HepG2 (cell line): Measurements from ENCODE around the gene DYRK1B. TPM values are rescaled to one million over a fixed set of nuclear protein-coding genes. Genes with fewer than 3 reads are reported as not detected.

Source experiments
- HNF1A ChIP-seq, 2 experiments: sonication (generic) in 1 of 2; formaldehyde crosslinking in 1 of 2; IDR thresholded peaks; 2 replicates each; pipeline versions ENCODE4 v1.4.0 to v1.6.1; 2016 to 2020; ENCODE audit warnings: borderline replicate concordance in 1 of 2, low read depth in 1 of 2, mild to moderate bottlenecking in 1 of 2, missing genetic modification reagents in 1 of 2
- ISL2 ChIP-seq: sonication (generic); formaldehyde crosslinking; IDR thresholded peaks from 2 replicates; pipeline ENCODE4 v1.5.0; 2020; ENCODE audit warnings: missing genetic modification reagents
- PPARG ChIP-seq: conservative IDR thresholded peaks from 2 replicates; pipeline ENCODE4 v1.6.1; 2016; ENCODE audit warnings: missing biosample characterization, missing genetic modification reagents
- ZBTB40 ChIP-seq, 2 experiments: fragments of 450-650 bp in 1 of 2; sonication (generic) in 1 of 2; formaldehyde crosslinking in 1 of 2; IDR thresholded peaks; 2 replicates each; pipeline versions ENCODE4 v1.6.1 to v1.8.0; 2016 to 2022; ENCODE audit warnings: antibody characterized with exemption in 1 of 2, mild to moderate bottlenecking in 1 of 2, missing genetic modification reagents in 1 of 2
- ZFP91 ChIP-seq: sonication (generic); formaldehyde crosslinking; IDR thresholded peaks from 2 replicates; pipeline ENCODE4 v1.9.0; 2022; ENCODE audit warnings: missing genetic modification reagents, mild to moderate bottlenecking, borderline replicate concordance
- polyA plus RNA-seq, 8 experiments: library from polyadenylated mRNA; depleted of rRNA in 3 of 8; stranded (reverse) in 7 of 8; unstranded in 1 of 8; fragments of >200 nt; fragmentation: Illumina TruSeq in 4 of 8; extraction: Trizol in 4 of 8; gene quantifications; 2 replicates each; pipeline versions ENCODE4 v1.2.1 to v1.2.3, GENCODE V29; 2011 to 2016; ENCODE audit warnings: low read depth in 4 of 8, missing spikeins in 1 of 8, mixed read lengths in 1 of 8; ENCODE audit not compliant: insufficient read depth in 1 of 8
- total RNA-seq, 5 experiments: library from RNA; depleted of rRNA; stranded (reverse); fragments of >200 nt; fragmentation: Illumina TruSeq; extraction: Trizol; gene quantifications; 2 replicates each; pipeline ENCODE4 v1.2.3, GENCODE V29; 2016; ENCODE audit warnings: low read depth in 1 of 5

Gene DYRK1B
- total and polyA plus RNA-seq, 2 of the 13 experiments (the other 11 are each of a cell fraction or from before 2014, with no cell fraction given): 0.82 to 1.3 TPM

GRCh38 chr19:39845933-39846677 is 12.1 kb upstream of the DYRK1B start, which contains the start of gene FBL (continued):
- TF ChIP-seq ZBTB40 (IDR thresholded peaks at IDR 0.05): no peak
- TF ChIP-seq ZBTB40 (CRISPR knock-in tag; IDR thresholded peaks at IDR 0.05): 0 out of 2 replicates have a peak, but pooled peaks have one; percentile 16
- TF ChIP-seq ISL2 (CRISPR knock-in tag): 0 out of 2 replicates have a peak, but pooled peaks have one; percentile 31
- 0 out of 2 replicates have a peak, but pooled peaks have one; percentile 43 for TF ChIP-seq ZFP91 (CRISPR knock-in tag)
- TF ChIP-seq PPARG (CRISPR knock-in tag): no peak
- no peak for TF ChIP-seq HNF1A (IDR thresholded peaks at IDR 0.05; ENCODE audit: low read depth)
- no peak for TF ChIP-seq HNF1A (CRISPR knock-in tag; IDR thresholded peaks at IDR 0.05; ENCODE audit: borderline replicate concordance)
